Endothelial cell of umbilical vein (primary cell): ENCODE data around the gene ETV3L.

ENCODE experiments used
- EZH2 ChIP-seq: IDR thresholded peaks from 2 replicates; pipeline ENCODE4 v1.6.1; 2012; ENCODE audit warnings: borderline replicate concordance, low read depth, mild to moderate bottlenecking, moderate library complexity, low read length, inconsistent platforms; ENCODE audit not compliant: severe bottlenecking
- FOS ChIP-seq: IDR thresholded peaks from 2 replicates; pipeline ENCODE4 v1.6.1; 2011; ENCODE audit warnings: mild to moderate bottlenecking, low read length, moderate library complexity, borderline replicate concordance; ENCODE audit not compliant: insufficient read depth
- GATA2 ChIP-seq: IDR thresholded peaks from 2 replicates; pipeline ENCODE4 v1.7.0; 2011; ENCODE audit warnings: low read depth, mild to moderate bottlenecking, moderate library complexity, mixed read lengths, low read length; ENCODE audit not compliant: insufficient read length, insufficient read depth
- JUN ChIP-seq: IDR thresholded peaks from 2 replicates; pipeline ENCODE4 v1.6.1; 2011; ENCODE audit warnings: borderline replicate concordance, low read depth; ENCODE audit not compliant: insufficient read length, insufficient read depth
- MAX ChIP-seq: IDR thresholded peaks from 2 replicates; pipeline ENCODE4 v1.6.1; 2011; ENCODE audit not compliant: insufficient read depth, insufficient read length
- MYC ChIP-seq: IDR thresholded peaks from one replicate; pipeline ENCODE4 v1.6.1; 2011; ENCODE audit warnings: mild to moderate bottlenecking, low read depth, low read length
- POLR2A ChIP-seq: IDR thresholded peaks from 2 replicates; pipeline ENCODE4 v1.6.1; 2012; ENCODE audit warnings: low read depth, mild to moderate bottlenecking, control low read depth, low read length
- POLR2AphosphoS5 ChIP-seq: IDR thresholded peaks from 2 replicates; pipeline ENCODE4 v1.6.1; 2012; ENCODE audit warnings: low read depth, mild to moderate bottlenecking, control low read depth, low read length, moderate library complexity; ENCODE audit not compliant: insufficient read depth
- TF ChIP-seq, protein P1 (sequence below), 2 donors: IDR thresholded peaks; 1 replicate in 1 of 2; 2 replicates in 1 of 2; pipeline ENCODE4 v1.5.1; 2011; ENCODE audit warnings: low read length in 2 of 2, mild to moderate bottlenecking in 2 of 2, moderate library complexity in 2 of 2, control low read depth in 1 of 2, inconsistent platforms in 1 of 2, low read depth in 1 of 2; ENCODE audit not compliant: insufficient read depth in 1 of 2; ENCODE audit errors: extremely low read depth in 1 of 2

- TF ChIP-seq, protein P1, sequence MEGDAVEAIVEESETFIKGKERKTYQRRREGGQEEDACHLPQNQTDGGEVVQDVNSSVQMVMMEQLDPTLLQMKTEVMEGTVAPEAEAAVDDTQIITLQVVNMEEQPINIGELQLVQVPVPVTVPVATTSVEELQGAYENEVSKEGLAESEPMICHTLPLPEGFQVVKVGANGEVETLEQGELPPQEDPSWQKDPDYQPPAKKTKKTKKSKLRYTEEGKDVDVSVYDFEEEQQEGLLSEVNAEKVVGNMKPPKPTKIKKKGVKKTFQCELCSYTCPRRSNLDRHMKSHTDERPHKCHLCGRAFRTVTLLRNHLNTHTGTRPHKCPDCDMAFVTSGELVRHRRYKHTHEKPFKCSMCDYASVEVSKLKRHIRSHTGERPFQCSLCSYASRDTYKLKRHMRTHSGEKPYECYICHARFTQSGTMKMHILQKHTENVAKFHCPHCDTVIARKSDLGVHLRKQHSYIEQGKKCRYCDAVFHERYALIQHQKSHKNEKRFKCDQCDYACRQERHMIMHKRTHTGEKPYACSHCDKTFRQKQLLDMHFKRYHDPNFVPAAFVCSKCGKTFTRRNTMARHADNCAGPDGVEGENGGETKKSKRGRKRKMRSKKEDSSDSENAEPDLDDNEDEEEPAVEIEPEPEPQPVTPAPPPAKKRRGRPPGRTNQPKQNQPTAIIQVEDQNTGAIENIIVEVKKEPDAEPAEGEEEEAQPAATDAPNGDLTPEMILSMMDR (IDR thresholded peaks at IDR 0.05; ENCODE audit: extremely low read depth in 1 of 2, insufficient read depth in 1 of 2, low read depth in 1 of 2, low read length in 2 of 2) = no peak
- no peak for TF ChIP-seq POLR2A
- no peak for TF ChIP-seq EZH2
- TF ChIP-seq POLR2AphosphoS5 = no peak
- TF ChIP-seq JUN = no peak
- no peak for TF ChIP-seq MAX
- TF ChIP-seq MYC = no peak
- TF ChIP-seq FOS = no peak
- no peak for TF ChIP-seq GATA2
Measured at GRCh38 chr1:157142201-157142600, 42.6 kb upstream of the ETV3L start.
